SU-DHL-6 (cell line): ENCODE measurements around the gene MYRF.

Source experiments
- H2AFZ ChIP-seq: fragments of 200-600 bp; sonication (generic); 2 replicates; pipeline ENCODE4 v1.6.1; 2014; ENCODE audit warnings: low read depth, mild to moderate bottlenecking, moderate library complexity, mixed read lengths, antibody characterized with exemption, low read length; ENCODE audit not compliant: severe bottlenecking
- H3F3A ChIP-seq: fragments of 200-600 bp; shearing (Covaris generic); 2 replicates; pipeline ENCODE4 v1.6.0; 2016; ENCODE audit warnings: antibody characterized with exemption, mild to moderate bottlenecking; ENCODE audit not compliant: insufficient read depth
- H3K27ac ChIP-seq: fragments of 200-600 bp; sonication (generic); 2 replicates; pipeline ENCODE4 v1.5.1; 2016; ENCODE audit warnings: low read depth, mild to moderate bottlenecking, low read length, moderate library complexity, mixed read lengths
- H3K27me3 ChIP-seq: fragments of 200-600 bp; sonication (generic), shearing (Covaris generic); 2 replicates; pipeline ENCODE4 v1.6.0; 2014; ENCODE audit warnings: mild to moderate bottlenecking, low read length
- H3K36me3 ChIP-seq: fragments of 200-600 bp; sonication (generic); 2 replicates; pipeline ENCODE4 v1.6.1; 2014; ENCODE audit warnings: mild to moderate bottlenecking, low read length, mixed read lengths
- H3K4me2 ChIP-seq: fragments of 300-600, 200-600 bp; shearing (Covaris generic), sonication (generic); 2 replicates; pipeline ENCODE4 v1.6.0; 2014; ENCODE audit warnings: low read length, low read depth, mild to moderate bottlenecking; ENCODE audit not compliant: poor library complexity, severe bottlenecking
- H3K4me3 ChIP-seq: fragments of 200-600 bp; sonication (generic); 2 replicates; pipeline ENCODE4 v1.5.1; 2014; ENCODE audit warnings: antibody characterized with exemption, low read length, mild to moderate bottlenecking, mixed read lengths; ENCODE audit not compliant: insufficient read depth, poor library complexity, severe bottlenecking
- H3K79me2 ChIP-seq: fragments of 200-600 bp; sonication (generic); 2 replicates; pipeline ENCODE4 v1.6.1; 2014; ENCODE audit warnings: mild to moderate bottlenecking, low read length, moderate library complexity; ENCODE audit not compliant: insufficient read depth
- H3K9ac ChIP-seq: fragments of 200-600 bp; sonication (generic); 2 replicates; pipeline ENCODE4 v1.7.0; 2014; ENCODE audit warnings: mild to moderate bottlenecking, low read length
- H3K9me2 ChIP-seq: fragments of 200-600 bp; sonication (generic); replicated peaks from 2 replicates; pipeline ENCODE4 v1.6.1; 2014; ENCODE audit warnings: low read length; ENCODE audit not compliant: insufficient read depth
- H3K9me3 ChIP-seq: fragments of 200-600 bp; sonication (generic); 2 replicates; pipeline ENCODE4 v1.6.1; 2014; ENCODE audit warnings: low read length, mixed read lengths; ENCODE audit not compliant: insufficient read depth
- H4K20me1 ChIP-seq: fragments of 200-600 bp; sonication (generic); 2 replicates; pipeline ENCODE4 v1.6.1; 2014; ENCODE audit warnings: low read depth, mild to moderate bottlenecking, antibody characterized with exemption, low read length, moderate library complexity, mixed read lengths
- EZH2phosphoT487 ChIP-seq: fragments of 200-600 bp; sonication (generic), shearing (Covaris generic); conservative IDR thresholded peaks from 2 replicates; pipeline ENCODE4 v1.6.1; 2018; ENCODE audit warnings: mild to moderate bottlenecking, antibody characterized with exemption, low read length, moderate library complexity, mixed read lengths
- TF ChIP-seq, protein P1 (sequence below): fragments of 200-600 bp; sonication (generic); IDR thresholded peaks from one replicate; pipeline ENCODE4 v1.5.1; 2017; ENCODE audit warnings: antibody characterized with exemption, mild to moderate bottlenecking, low read length, moderate library complexity; ENCODE audit not compliant: insufficient read depth, poor library complexity, severe bottlenecking

The MYRF gene

DNA sequence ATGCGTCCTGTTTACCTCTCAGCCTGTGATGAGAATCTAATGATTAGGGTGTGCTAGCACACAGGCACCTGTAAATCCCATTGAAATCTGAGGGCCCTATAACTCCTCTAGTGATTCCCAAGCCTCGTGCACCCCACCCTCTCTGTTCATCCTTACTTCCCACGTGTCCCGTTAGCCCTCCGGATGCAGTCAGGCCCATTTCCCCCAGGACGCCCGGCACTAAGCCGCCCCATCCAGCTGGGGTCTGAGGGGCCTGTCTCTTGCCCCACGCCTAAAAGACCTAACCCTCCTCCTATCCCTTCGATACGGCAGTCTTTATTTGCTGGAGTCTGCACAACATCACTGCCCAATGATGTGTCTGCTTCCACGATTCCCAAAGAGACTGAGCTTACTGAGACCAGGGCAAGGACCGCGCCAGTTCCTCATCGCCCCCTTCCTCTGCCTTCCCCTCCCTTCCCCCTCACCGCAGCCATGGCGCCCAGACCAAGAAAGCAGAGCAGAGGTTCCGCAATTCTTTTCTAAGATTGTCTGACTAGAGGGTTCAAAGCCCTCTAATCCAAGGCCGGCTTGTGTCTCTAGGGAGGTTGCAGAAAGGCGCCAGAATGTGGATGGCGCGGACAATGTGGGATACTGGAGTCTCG is 74.6 kb downstream of the MYRF start:
- Histone ChIP-seq H3K4me2 (peak overlapping the region; percentile 84), H4K20me1 (no peaks in the 10 kb centered on the region), H3K27me3 (no peaks in the 10 kb centered on the region), H3K9me3 (no peaks in the 10 kb centered on the region), H2AFZ (peak overlapping the region; percentile 29), H3K4me3 (peak overlapping the region; percentile 59), H3K36me3 (no peaks in the 10 kb centered on the region), H3F3A (0 out of 2 replicates have a peak, but pooled peaks cover 5% of the 10 kb centered on the region), H3K9me2 (no peaks in the 10 kb centered on the region), H3K27ac (peak overlapping the region; percentile 75), H3K79me2 (peaks cover 33% of the 10 kb centered on the region), H3K9ac (peak overlapping the region; percentile 81)
- TF ChIP-seq, protein P1, sequence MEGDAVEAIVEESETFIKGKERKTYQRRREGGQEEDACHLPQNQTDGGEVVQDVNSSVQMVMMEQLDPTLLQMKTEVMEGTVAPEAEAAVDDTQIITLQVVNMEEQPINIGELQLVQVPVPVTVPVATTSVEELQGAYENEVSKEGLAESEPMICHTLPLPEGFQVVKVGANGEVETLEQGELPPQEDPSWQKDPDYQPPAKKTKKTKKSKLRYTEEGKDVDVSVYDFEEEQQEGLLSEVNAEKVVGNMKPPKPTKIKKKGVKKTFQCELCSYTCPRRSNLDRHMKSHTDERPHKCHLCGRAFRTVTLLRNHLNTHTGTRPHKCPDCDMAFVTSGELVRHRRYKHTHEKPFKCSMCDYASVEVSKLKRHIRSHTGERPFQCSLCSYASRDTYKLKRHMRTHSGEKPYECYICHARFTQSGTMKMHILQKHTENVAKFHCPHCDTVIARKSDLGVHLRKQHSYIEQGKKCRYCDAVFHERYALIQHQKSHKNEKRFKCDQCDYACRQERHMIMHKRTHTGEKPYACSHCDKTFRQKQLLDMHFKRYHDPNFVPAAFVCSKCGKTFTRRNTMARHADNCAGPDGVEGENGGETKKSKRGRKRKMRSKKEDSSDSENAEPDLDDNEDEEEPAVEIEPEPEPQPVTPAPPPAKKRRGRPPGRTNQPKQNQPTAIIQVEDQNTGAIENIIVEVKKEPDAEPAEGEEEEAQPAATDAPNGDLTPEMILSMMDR, result no peak
- no peak for TF ChIP-seq EZH2phosphoT487

- H3K4me2 ChIP-seq, result peak within 1 kb of the TSS; percentile 84
- peak within 1 kb of the TSS; percentile 29 for H2AFZ ChIP-seq
- TF ChIP-seq EZH2phosphoT487, result no peak
- TF ChIP-seq, protein P1, result no peak
- no peaks in the 10 kb centered on the region for H3K27me3 ChIP-seq
- peak within 1 kb of the TSS; percentile 81 for H3K9ac ChIP-seq
- peaks cover 33% of the 10 kb centered on the region for H3K79me2 ChIP-seq
- H4K20me1 ChIP-seq, result no peaks in the 10 kb centered on the region
- 0 out of 2 replicates have a peak, but pooled peaks cover 5% of the 10 kb centered on the region for H3F3A ChIP-seq
- H3K36me3 ChIP-seq, result no peaks in the 10 kb centered on the region
- H3K27ac ChIP-seq, result peak within 1 kb of the TSS; percentile 75
- H3K4me3 ChIP-seq, result peak within 1 kb of the TSS; percentile 59
- no peaks in the 10 kb centered on the region for H3K9me3 ChIP-seq
- H3K9me2 ChIP-seq, result no peaks in the 10 kb centered on the region
Observed at GRCh38 chr11:61827571-61828378, 75.3 kb downstream of the MYRF start, which contains the start of gene FADS2. TSS of gene FADS2 (plus strand) at chr11:61828300. CDS start at chr11:61828391, 91 bp downstream.

GRCh38 chr11:61828379-61828628 is 75.9 kb downstream of the MYRF start:
- H3K27ac ChIP-seq, result peak overlapping the region; percentile 75
- 0 out of 2 replicates have a peak, but pooled peaks cover 5% of the 10 kb centered on the region for H3F3A ChIP-seq
- H3K79me2 ChIP-seq, result peaks cover 33% of the 10 kb centered on the region
- H4K20me1 ChIP-seq, result no peaks in the 10 kb centered on the region
- H2AFZ ChIP-seq, result no peak overlapping the region
- H3K36me3 ChIP-seq, result no peaks in the 10 kb centered on the region
- peak overlapping the region; percentile 81 for H3K9ac ChIP-seq
- H3K4me2 ChIP-seq, result peak overlapping the region; percentile 84
- TF ChIP-seq, protein P1, result no peak
- TF ChIP-seq EZH2phosphoT487, result no peak
- no peaks in the 10 kb centered on the region for H3K9me3 ChIP-seq
- no peaks in the 10 kb centered on the region for H3K9me2 ChIP-seq
- no peaks in the 10 kb centered on the region for H3K27me3 ChIP-seq
- peak overlapping the region; percentile 59 for H3K4me3 ChIP-seq
